ENCODE results near the gene GPR148. TPM values are rescaled to one million over a fixed set of nuclear protein-coding genes. Genes with fewer than 3 reads are reported as not detected.
"Not testable (repeated sequence)": the region's sequence is repeated elsewhere in the genome, so short reads cannot be mapped to it uniquely, and the experiment has no call there.

The GPR148 gene
- total and polyA plus RNA-seq, 3 experiments from 2014 or later = not detected

GRCh38 chr2:130726614-130727180 is 2.2 kb upstream of the GPR148 start:
- DNase-seq = no peak
- Mint-ChIP-seq H3K36me3 (no peaks in the 10 kb centered on the region), H3K27ac (peak overlapping the region; percentile 81 to 98 (median 95)), H3K27me3 (peaks cover 0 to 12% of the 10 kb centered on the region in 2 donors), H3K9me3 (peaks cover 0 to 12% (median 2%) of the 10 kb centered on the region in 5 donors), H3K4me3 (peak overlapping the region; percentile 82 to 92 (median 87)), H3K4me1 (peaks cover 7 to 30% (median 24%) of the 10 kb centered on the region in 3 donors)
- ChIA-PET CTCF (interaction anchor here (0.9 kb wide), 1 partner anchor 71 kb away, joined by 3 read pairs; no protein-coding TSS in a partner anchor), POLR2A (no interaction called here)
- Histone ChIP-seq H3K27ac (ENCODE audit: low read depth, low read length) (peak overlapping the region; percentile 72), H3K4me1 (ENCODE audit: insufficient read depth, low read length) (peaks cover 18% of the 10 kb centered on the region), H3K36me3 (ENCODE audit: insufficient read depth, low read length) (no peaks in the 10 kb centered on the region), H3K27me3 (ENCODE audit: insufficient read depth, low read length, poor library complexity, severe bottlenecking) (no peaks in the 10 kb centered on the region), H3K9me3 (ENCODE audit: low read length) (no peaks in the 10 kb centered on the region), H3K4me3 (ENCODE audit: low read length) (peak overlapping the region; percentile 71)

GRCh38 chr2:130727286-130727924 is 1.5 kb upstream of the GPR148 start:
- DNase-seq = peak; percentile 83 to 91 (median 90)
- H3K27me3 ChIP-seq (ENCODE audit: insufficient read depth, low read length, poor library complexity, severe bottlenecking) = no peaks in the 10 kb centered on the region
- H3K4me3 ChIP-seq (ENCODE audit: low read length) = peak overlapping the region; percentile 71
- ChIA-PET POLR2A (interaction anchor here (1.2 kb wide), 1 partner anchor 385 kb away, joined by 4 read pairs; a partner anchor contains a TSS), CTCF (interaction anchor here (0.8 to 0.9 kb wide), 2 partner anchors 70 kb away, joined by 3 read pairs; no protein-coding TSS in a partner anchor)
- H3K4me3 Mint-ChIP-seq = peak overlapping the region; percentile 82 to 92 (median 87)
- no peaks in the 10 kb centered on the region for H3K36me3 Mint-ChIP-seq
- peaks cover 7 to 30% (median 24%) of the 10 kb centered on the region in 3 donors for H3K4me1 Mint-ChIP-seq
- peak overlapping the region; percentile 81 to 98 (median 95) for H3K27ac Mint-ChIP-seq
- H3K27ac ChIP-seq (ENCODE audit: low read depth, low read length) = peak overlapping the region; percentile 72
- H3K9me3 ChIP-seq (ENCODE audit: low read length) = no peaks in the 10 kb centered on the region
- peaks cover 0 to 5% (median 2%) of the 10 kb centered on the region in 5 donors for H3K9me3 Mint-ChIP-seq
- no peaks in the 10 kb centered on the region for H3K36me3 ChIP-seq (ENCODE audit: insufficient read depth, low read length)
- peaks cover 0 to 5% of the 10 kb centered on the region in 2 donors for H3K27me3 Mint-ChIP-seq
- peaks cover 18% of the 10 kb centered on the region for H3K4me1 ChIP-seq (ENCODE audit: insufficient read depth, low read length)

- no peaks in the 10 kb centered on the region for H3K36me3 ChIP-seq (ENCODE audit: insufficient read depth, low read length)
- peak overlapping the region; percentile 71 for H3K4me3 ChIP-seq (ENCODE audit: low read length)
- DNase-seq = peak in 3 of 5 donors; percentile 52 to 65 (median 53)
- H3K36me3 Mint-ChIP-seq = no peaks in the 10 kb centered on the region
- H3K9me3 ChIP-seq (ENCODE audit: low read length) = no peaks in the 10 kb centered on the region
- H3K9me3 Mint-ChIP-seq = peaks cover 0 to 5% (median 3%) of the 10 kb centered on the region in 5 donors
- no peaks in the 10 kb centered on the region for H3K27me3 Mint-ChIP-seq
- H3K27ac ChIP-seq (ENCODE audit: low read depth, low read length) = peak overlapping the region; percentile 63
- peak overlapping the region; percentile 81 to 98 (median 95) for H3K27ac Mint-ChIP-seq
- H3K4me3 Mint-ChIP-seq = peak overlapping the region; percentile 82 to 92 (median 87)
- ChIA-PET POLR2A (interaction anchor here (1.2 kb wide), 1 partner anchor 386 kb away, joined by 4 read pairs; a partner anchor contains a TSS), CTCF (interaction anchor here (0.8 kb wide), 1 partner anchor 69 kb away, joined by 3 read pairs; no protein-coding TSS in a partner anchor)
- no peaks in the 10 kb centered on the region for H3K27me3 ChIP-seq (ENCODE audit: insufficient read depth, low read length, poor library complexity, severe bottlenecking)
- H3K4me1 Mint-ChIP-seq = peaks cover 7 to 30% (median 24%) of the 10 kb centered on the region in 3 donors
- H3K4me1 ChIP-seq (ENCODE audit: insufficient read depth, low read length) = peaks cover 18% of the 10 kb centered on the region
Measured at GRCh38 chr2:130728007-130728454, 839 bp upstream of the GPR148 start.

GRCh38 chr2:130729322-130730299 is 741 bp downstream of the GPR148 start:
- peaks cover 7 to 30% (median 24%) of the 10 kb centered on the region in 3 donors for H3K4me1 Mint-ChIP-seq
- no peaks in the 10 kb centered on the region for H3K27me3 Mint-ChIP-seq
- H3K4me3 Mint-ChIP-seq = peak overlapping the region in 5 of 7 donors; percentile 1 to 65 (median 12)
- Histone ChIP-seq H3K9me3 (ENCODE audit: low read length) (no peaks in the 10 kb centered on the region), H3K36me3 (ENCODE audit: insufficient read depth, low read length) (no peaks in the 10 kb centered on the region), H3K4me3 (ENCODE audit: low read length) (no peak overlapping the region), H3K27me3 (ENCODE audit: insufficient read depth, low read length, poor library complexity, severe bottlenecking) (no peaks in the 10 kb centered on the region), H3K27ac (ENCODE audit: low read depth, low read length) (no peak overlapping the region), H3K4me1 (ENCODE audit: insufficient read depth, low read length) (peaks cover 18% of the 10 kb centered on the region)
- H3K9me3 Mint-ChIP-seq = peaks cover 0 to 5% (median 3%) of the 10 kb centered on the region in 5 donors
- CTCF ChIA-PET = interaction anchor here (0.7 to 1.0 kb wide), 2 partner anchors 144 to 388 kb away, joined by 3 read pairs; a partner anchor contains a TSS
- H3K36me3 Mint-ChIP-seq = no peaks in the 10 kb centered on the region
- POLR2A ChIA-PET = no interaction called here
- peak in 1 of 5 donors; percentile 12 for DNase-seq
- peak overlapping the region in 7 of 8 donors; percentile 15 to 98 (median 74) for H3K27ac Mint-ChIP-seq

GRCh38 chr2:130732257-130732656 is 3.4 kb downstream of the GPR148 start:
- H3K9me3 Mint-ChIP-seq; CTCF ChIA-PET; H3K27me3 ChIP-seq (ENCODE audit: insufficient read depth, low read length, poor library complexity, severe bottlenecking); POLR2A ChIA-PET; H3K27me3 Mint-ChIP-seq; H3K4me3 ChIP-seq (ENCODE audit: low read length); DNase-seq; H3K27ac ChIP-seq (ENCODE audit: low read depth, low read length); H3K9me3 ChIP-seq (ENCODE audit: low read length); H3K4me1 ChIP-seq (ENCODE audit: insufficient read depth, low read length); H3K36me3 ChIP-seq (ENCODE audit: insufficient read depth, low read length); H3K36me3 Mint-ChIP-seq; H3K27ac Mint-ChIP-seq; H3K4me3 Mint-ChIP-seq: not testable (repeated sequence)
- peaks cover 7 to 18% (median 13%) of the 10 kb centered on the region in 3 donors for H3K4me1 Mint-ChIP-seq

GRCh38 chr2:130735200-130735599 is 6.3 kb downstream of the GPR148 start:
- H3K27ac Mint-ChIP-seq = no peak overlapping the region
- peaks cover 1 to 22% of the 10 kb centered on the region in 2 donors for H3K27me3 Mint-ChIP-seq
- CTCF ChIA-PET = no interaction called here
- Histone ChIP-seq H3K27me3 (ENCODE audit: insufficient read depth, low read length, poor library complexity, severe bottlenecking) (no peaks in the 10 kb centered on the region), H3K27ac (ENCODE audit: low read depth, low read length) (no peak overlapping the region), H3K4me1 (ENCODE audit: insufficient read depth, low read length) (no peaks in the 10 kb centered on the region), H3K36me3 (ENCODE audit: insufficient read depth, low read length) (no peaks in the 10 kb centered on the region), H3K4me3 (ENCODE audit: low read length) (no peak overlapping the region), H3K9me3 (ENCODE audit: low read length) (no peaks in the 10 kb centered on the region)
- H3K36me3 Mint-ChIP-seq = no peaks in the 10 kb centered on the region
- peaks cover 0 to 5% (median 3%) of the 10 kb centered on the region in 5 donors for H3K9me3 Mint-ChIP-seq
- POLR2A ChIA-PET = no interaction called here
- H3K4me1 Mint-ChIP-seq = no peaks in the 10 kb centered on the region
- H3K4me3 Mint-ChIP-seq = no peak overlapping the region
- no peak for DNase-seq

- Mint-ChIP-seq H3K27ac (no peak overlapping the region), H3K9me3 (peaks cover 0 to 4% (median 3%) of the 10 kb centered on the region in 5 donors), H3K4me3 (no peak overlapping the region), H3K4me1 (no peaks in the 10 kb centered on the region), H3K36me3 (no peaks in the 10 kb centered on the region), H3K27me3 (peaks cover 7 to 32% of the 10 kb centered on the region in 2 donors)
- Histone ChIP-seq H3K27me3 (ENCODE audit: insufficient read depth, low read length, poor library complexity, severe bottlenecking) (no peaks in the 10 kb centered on the region), H3K36me3 (ENCODE audit: insufficient read depth, low read length) (no peaks in the 10 kb centered on the region), H3K4me3 (ENCODE audit: low read length) (no peak overlapping the region), H3K9me3 (ENCODE audit: low read length) (no peaks in the 10 kb centered on the region), H3K4me1 (ENCODE audit: insufficient read depth, low read length) (no peaks in the 10 kb centered on the region), H3K27ac (ENCODE audit: low read depth, low read length) (no peak overlapping the region)
- POLR2A ChIA-PET = no interaction called here
- CTCF ChIA-PET = no interaction called here
- DNase-seq = no peak
Measured at GRCh38 chr2:130736487-130736886, 7.6 kb downstream of the GPR148 start.

All from CD8-positive, alpha-beta memory T cell (primary cell).